NCI-H1930 (cell line): ENCODE data around the gene TBXAS1.
"Not testable (repeated sequence)": the region's sequence is repeated elsewhere in the genome, so short reads cannot be mapped to it uniquely, and the experiment has no call there.

Source experiments
- DNase-seq, 2 experiments: peaks; one replicate each; lab custom pipeline; 2025; lab: John Stamatoyannopoulos, UW

Gene TBXAS1

DNA sequence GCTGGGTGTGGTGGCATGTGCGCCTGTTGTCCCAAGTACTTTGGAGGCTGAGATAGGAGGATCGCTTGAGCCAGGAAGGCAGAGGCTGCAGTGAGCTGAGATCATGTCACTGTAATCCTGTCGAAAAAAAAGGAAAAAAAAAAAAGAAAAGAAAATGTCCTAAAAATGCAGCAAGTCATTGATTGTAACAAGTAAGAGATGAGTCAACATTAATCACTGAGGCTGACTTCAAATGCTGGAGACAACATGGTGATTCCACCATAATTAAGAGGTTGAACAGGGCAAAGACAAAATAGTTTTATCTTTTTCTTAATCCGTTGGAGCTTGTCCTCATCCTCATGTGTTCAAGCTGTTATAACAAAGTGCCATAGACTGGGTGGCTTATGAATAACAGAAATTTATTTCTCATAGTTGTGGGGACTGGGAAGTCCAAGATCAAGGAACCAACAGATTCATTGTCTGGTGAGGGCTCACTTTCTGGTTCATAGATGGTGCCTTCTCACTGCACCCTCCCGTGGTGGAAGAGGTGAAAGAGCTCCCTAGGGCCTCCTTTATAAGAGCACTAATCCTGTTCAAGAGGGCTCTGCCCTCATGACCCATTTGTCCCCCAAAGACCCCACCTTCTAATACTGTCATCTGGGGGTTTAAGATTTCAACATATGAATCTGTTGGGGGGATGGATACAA, 60.3 kb downstream of the TBXAS1 start:
- no peak for DNase-seq

DNA sequence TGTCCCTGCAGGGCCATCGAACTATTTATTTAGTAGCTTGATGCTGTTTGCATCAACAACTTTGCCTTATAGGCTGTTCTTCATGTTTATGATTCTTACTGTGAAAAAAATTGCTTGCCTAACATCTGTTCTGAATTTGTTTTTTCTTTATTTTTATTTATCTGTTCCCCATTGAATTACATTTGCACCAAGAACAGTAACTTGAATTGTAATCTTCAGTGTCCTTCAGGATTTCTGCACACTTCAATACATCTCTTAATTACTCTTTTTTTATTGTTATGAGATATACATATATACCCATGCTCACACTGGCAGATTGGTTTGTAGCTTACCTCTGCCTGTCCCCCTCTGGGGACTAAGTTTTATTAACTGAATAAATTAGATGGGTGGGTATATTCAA, 64.4 kb downstream of the TBXAS1 start:
- no peak for DNase-seq

DNA sequence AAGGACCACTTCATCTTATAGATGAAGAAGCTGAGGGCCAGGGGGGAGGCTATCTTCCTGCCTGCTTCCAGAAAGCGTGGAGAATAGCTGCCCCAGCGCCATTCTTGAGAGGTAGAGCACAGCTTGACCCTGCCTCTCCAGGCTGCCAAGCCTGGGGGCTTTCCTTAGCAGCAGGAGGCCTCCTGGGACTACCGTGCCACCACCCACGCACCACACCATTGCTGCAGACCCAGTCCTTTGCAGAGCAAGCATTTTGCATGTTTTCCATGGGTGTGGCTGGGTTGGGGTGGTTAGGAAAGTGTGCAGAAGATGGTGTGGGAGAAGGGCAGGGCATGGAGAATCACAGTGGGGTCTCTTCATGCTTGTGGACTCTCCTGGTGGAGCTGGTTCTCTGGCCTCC, 64.9 kb downstream of the TBXAS1 start:
- DNase-seq: no peak

DNA sequence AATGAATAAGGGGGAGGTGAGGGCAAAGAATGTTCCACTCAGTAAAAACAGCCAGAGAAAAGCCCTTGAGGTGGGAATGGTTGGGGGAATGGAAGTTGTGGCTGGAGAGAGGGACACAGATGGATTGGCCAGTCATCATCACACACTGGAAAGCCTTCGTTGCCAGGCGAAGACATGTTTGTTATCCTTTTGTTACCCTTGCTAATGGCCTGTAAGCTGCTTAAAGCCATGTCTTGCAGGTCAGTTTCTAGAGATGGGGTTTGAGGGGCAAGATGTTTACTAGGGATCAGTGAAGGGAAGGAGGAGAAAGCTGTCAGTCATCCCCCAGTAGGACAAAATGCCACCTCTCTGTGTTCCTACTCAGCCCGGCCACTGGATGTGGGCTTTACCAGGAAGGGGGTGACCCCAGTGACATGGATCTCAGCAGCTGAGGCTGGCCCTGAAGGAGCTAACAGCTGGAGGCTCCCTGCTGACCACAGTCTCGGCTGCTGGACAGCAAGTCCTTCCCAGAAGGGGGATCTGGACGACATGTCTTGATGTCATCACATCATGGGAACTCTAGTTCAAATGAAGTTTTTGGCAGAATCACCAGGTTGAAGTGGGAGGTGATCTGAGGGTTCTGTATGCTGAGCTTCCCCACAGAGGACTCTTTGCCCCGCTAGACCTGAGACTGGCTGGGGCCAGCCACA, 66.2 kb downstream of the TBXAS1 start:
- no peak for DNase-seq

GRCh38 chr7:139896288-139896687, 67.2 kb downstream of the TBXAS1 start:
- DNase-seq: no peak

DNA sequence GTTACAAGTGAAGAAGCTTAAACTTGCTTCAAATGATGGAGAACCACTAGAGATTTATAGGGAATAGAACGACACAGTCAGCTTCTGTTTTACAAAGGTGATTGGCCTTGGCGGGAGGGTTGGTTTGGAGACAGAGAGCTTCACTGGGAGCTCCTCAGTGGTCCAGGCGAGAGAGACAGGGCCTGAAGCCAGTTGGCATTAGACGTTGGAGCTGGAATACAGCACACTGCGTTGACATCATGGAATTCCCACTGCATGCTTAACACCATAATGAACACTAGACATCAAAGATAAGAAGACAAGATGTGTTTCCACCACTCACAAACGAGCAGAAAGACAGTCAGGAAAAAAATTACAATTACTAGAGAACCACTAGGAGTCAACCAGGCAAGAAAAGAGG, 67.8 kb downstream of the TBXAS1 start:
- DNase-seq: no peak

DNA sequence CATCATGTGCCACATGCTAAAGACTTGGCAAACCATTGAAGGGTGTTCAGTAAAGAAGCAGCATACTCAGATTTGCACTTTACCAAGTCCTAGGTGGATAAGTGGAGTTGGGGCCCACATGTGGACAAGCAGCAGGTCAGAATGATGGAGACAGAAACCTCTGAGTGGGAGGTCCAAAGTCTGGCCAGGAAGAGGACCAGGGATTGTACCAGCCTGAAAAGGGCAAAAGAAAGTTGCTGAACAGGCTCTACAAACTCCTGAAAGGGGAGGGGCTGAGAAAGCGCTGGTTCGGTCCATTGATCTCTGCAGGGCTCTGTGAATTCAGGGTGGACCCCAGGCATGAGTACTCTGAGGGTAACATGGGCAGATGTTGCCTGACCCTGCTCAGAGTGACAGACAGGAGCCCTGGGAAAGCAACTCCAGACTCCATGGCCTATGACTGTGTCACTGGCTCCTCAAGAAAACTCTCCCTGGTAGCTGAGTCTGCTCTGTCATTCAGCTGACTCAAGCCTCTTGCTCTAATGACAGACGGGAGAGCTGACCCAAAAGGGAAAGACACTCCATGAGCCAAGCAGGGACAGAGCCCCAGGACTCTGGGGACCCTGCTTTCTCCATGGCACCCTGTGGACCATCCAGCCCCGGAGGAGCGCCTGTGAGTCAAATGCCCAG, 68.5 kb downstream of the TBXAS1 start:
- no peak for DNase-seq

DNA sequence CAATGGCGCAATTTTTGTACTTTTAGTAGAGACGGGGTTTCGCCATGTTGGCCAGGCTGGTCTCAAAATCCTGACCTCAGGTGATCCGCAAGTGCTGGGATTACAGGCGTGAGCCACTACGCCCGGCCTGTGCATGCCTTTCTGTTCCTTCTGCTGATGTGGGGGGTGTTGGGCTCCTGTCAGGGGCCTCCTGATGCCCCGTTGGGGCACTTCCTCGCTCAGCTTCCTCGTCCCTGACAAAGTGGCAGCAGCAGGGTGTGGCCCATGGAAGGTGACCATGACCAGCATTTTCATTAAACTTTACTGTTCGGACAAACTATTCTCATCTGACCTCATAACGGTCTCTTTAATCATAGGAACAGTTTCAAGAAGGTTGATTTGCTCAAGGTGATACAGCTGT, 69.4 kb downstream of the TBXAS1 start:
- DNase-seq: no peak

DNA sequence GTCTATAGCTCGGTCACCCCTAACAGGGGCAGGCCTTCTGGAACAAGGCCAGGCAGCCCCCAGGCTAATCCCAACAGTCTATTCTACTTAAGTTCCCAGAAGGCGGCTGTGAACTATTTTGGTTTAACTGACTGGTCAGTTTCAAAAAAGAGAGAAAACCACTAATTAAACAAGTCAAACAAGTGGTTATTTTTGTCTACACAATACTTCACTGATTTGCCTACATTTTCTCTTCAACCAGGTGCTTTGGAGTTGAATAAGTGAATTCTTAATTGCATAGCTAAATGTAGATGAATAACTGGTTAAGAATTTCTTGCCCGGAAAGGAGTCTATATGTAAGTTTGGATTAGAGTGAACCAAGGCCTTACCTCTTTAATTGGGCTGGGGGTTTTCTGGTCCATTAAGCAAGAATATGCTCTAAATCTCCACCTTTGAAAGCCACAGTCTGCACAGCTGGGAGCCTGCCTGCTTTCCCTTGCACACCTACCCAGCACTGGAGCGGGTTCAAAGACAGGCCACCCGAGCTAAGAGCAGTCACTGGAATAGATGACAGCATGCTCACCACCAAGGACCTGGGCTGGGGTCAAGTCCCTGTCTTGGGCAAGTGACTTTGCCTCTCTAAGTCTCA, 70.4 kb downstream of the TBXAS1 start:
- no peak for DNase-seq

DNA sequence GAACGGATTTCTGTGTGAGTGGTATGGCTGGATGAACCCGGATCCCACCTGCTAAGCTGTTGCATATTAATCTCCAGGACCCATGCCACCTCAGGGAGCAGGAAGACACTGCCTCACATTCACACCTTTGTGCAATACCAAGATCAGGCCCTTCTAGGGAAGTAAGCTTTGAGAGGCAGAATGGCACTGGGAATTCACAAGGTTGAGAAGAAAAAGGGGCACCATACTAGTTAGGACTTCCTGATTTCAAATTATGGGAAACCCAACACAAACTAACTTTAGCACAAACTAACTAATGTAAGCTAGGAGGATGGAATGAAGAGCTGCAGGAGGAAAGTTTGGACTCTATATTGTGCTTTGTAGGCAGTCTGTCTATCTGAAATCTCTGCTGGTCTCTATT, 71.3 kb downstream of the TBXAS1 start:
- DNase-seq: no peak

DNA sequence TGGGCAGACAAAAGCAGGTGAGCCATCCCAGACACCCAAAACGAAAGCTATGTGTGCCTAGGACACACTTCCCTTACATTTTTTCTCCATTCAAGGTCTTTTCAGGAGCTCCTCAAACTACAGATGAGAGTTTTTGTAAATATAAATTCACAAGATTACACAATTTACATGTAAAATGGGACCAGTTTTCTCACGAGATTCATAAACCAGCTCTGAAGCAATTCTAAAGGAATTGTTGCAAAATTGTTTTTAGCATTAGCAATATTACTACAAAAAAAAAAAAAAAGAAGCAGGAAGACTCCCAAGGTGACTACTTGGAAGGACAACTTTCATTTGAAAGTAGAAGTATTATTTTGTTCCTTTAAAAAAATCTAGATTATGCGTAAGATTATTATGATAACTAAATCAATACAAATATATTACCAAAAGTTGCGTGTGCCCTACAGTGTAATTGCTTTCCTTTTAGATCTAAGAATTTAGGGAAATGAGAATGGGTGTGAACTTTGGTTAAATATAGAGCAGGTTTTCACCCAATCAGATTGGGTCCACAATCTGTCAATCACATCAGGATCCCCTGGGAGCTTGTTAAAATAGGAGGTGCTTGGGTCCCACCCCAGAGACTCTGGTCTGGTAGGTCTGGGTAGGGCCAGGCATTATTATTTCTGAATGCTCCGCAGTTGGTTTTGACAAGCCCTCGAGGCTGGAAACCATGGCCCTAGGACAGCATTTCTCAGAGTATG, 72.2 kb downstream of the TBXAS1 start:
- DNase-seq: no peak

- DNase-seq: no peak
Observed at GRCh38 chr7:139901901-139902300, 72.8 kb downstream of the TBXAS1 start.

- DNase-seq: peak in 1 of 2 experiments; percentile 25
Observed at GRCh38 chr7:139902436-139903102, 73.5 kb downstream of the TBXAS1 start.

DNA sequence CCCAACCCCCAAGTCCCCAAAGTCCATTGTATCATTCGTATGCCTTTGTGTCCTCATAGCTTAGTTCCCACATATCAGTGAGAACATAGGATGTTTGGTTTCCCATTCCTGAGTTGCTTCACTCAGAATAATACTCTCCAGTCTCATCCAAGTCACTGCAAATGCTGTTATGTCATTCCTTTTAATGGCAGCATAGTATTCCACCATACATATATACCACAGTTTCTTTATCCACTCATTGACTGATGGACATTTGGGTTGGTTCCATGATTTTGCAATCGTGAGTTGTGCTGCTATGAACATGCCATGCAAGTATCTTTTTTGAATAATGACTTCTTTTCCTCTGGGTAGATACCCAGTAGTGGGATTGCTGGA, 74.0 kb downstream of the TBXAS1 start:
- not testable (repeated sequence) for DNase-seq

- DNase-seq: no peak
Observed at GRCh38 chr7:139906879-139907278, 77.8 kb downstream of the TBXAS1 start.

- no peak for DNase-seq
Observed at GRCh38 chr7:139908792-139909191, 79.7 kb downstream of the TBXAS1 start.

DNA sequence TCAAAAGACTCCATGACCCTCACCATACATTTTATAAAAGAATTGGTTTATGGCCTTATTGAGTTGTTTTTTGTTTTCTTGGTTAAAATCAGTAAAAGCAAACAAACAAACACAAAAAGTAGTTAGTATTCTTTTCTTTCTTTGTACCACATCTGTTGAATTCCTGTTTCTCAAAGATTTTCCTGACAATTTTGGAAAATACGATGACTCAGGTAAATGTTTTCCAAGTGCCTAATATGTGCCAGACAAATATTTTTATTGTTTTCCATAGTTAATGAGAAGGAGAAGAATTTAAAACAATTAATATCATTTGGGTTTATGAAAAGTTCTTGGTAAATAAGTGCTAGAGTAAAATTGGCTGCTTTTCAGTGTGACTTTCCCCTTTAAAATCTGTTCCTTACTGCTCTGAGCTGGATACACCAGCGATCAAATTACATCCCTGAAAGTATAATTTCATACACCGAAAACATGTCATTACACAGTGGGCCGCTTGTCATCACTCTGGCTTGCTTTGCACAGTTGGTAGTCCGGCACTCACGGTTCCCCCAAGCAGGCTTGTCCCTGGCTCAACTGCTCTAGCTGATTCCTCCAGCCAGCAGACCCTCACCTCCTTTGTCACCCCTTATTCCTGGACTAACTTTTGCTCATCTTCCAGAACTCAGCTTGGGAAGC, 80.5 kb downstream of the TBXAS1 start:
- DNase-seq: no peak

DNA sequence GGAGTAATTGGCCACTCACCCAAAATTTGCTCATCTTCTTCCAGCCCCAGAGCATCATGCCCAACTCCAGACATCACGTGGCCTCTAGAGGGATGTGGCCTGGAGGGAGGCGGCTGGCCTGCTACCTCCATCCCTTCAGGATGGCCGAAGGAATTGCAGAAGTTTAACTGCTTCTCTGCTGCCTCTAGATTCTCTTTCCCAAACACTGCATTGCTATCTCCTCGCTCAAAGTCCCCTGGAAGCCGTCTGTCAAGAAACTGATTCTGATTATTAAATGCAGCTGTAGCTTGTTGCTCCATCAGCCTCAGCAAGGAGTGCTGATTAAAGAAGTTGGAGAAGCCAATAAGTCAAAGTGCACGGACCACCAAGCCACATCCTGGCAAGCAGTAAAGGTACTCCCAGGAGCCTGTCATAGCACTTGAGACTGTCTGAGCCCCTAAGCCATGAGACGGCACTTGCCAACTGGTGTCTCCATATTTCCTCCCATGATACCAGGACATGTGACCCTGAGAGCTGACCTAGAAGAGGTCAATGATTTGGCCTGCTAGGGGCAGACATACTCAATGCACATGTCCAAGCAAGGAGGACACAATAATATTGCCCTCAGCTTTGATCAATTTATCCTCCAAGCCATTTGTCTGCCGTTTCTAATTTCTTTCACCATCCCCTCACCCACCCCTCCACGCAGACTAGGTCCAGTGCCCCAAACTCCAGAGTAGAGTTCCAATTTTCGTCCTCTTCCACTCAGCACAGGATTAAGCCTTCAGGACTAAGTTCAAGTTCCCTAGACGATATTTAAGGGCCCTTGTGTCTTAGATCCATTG, 84.2 kb downstream of the TBXAS1 start:
- DNase-seq: no peak

DNA sequence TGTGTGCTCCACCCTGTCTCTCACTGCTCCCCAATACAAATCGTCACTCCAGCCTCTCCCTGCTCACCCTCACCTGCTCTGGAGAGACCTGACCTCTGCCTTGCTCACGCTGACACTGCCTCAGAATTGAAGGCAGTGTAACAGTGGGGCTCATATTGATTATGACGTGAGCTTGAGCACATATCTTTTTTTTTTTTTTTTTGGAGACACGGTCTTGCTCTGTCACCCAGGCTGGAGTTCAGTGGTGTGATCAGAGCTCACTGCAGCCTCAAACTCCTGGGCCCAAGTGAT, 84.7 kb downstream of the TBXAS1 start:
- DNase-seq: no peak
